HG02678 (cell line): ENCODE data around the gene PSMD7.

Experiments used
- ATAC-seq: cut with Tn5 transposase; IDR thresholded peaks from one replicate; pipeline ENCODE4 v1.9.1; 2021; ENCODE audit warnings: mild to moderate bottlenecking, moderate library complexity; ENCODE audit not compliant: unreplicated experiment

Gene PSMD7

GRCh38 chr16:74296432-74297144, at the start of gene PSMD7:
PSMD7 (plus strand) TSS chr16:74296814; CDS start chr16:74296915, 101 bp downstream.
- ATAC-seq = peak; percentile 94

GRCh38 chr16:74249254-74249653, 47.4 kb upstream of the PSMD7 start:
- ATAC-seq = no peak

GRCh38 chr16:74249846-74250245, 46.8 kb upstream of the PSMD7 start:
- ATAC-seq = no peak

GRCh38 chr16:74252329-74252728, 44.3 kb upstream of the PSMD7 start:
- no peak for ATAC-seq

GRCh38 chr16:74253161-74253938, 43.3 kb upstream of the PSMD7 start:
- no peak for ATAC-seq

- no peak for ATAC-seq
These were observed 39.6 kb upstream of the PSMD7 start for GRCh38 chr16:74257061-74257460.

- ATAC-seq = no peak
These were observed 35.5 kb upstream of the PSMD7 start for GRCh38 chr16:74261068-74261467.

GRCh38 chr16:74264811-74265210, 31.8 kb upstream of the PSMD7 start:
- ATAC-seq = no peak

- ATAC-seq = no peak
These were observed 28.2 kb upstream of the PSMD7 start for GRCh38 chr16:74268372-74268782.

- no peak for ATAC-seq
These were observed 24.7 kb upstream of the PSMD7 start for GRCh38 chr16:74271872-74272271.

GRCh38 chr16:74275031-74275636, 21.5 kb upstream of the PSMD7 start:
- ATAC-seq = no peak

GRCh38 chr16:74275711-74276110, 20.9 kb upstream of the PSMD7 start:
- ATAC-seq = no peak

GRCh38 chr16:74277974-74278373, 18.6 kb upstream of the PSMD7 start:
- ATAC-seq = no peak

GRCh38 chr16:74279266-74279665, 17.3 kb upstream of the PSMD7 start:
- ATAC-seq = no peak

GRCh38 chr16:74279805-74280204, 16.8 kb upstream of the PSMD7 start:
- no peak for ATAC-seq

- no peak for ATAC-seq
These were observed 16.2 kb upstream of the PSMD7 start for GRCh38 chr16:74280448-74280847.

GRCh38 chr16:74281300-74281699, 15.3 kb upstream of the PSMD7 start:
- ATAC-seq = no peak

GRCh38 chr16:74283716-74284115, 12.9 kb upstream of the PSMD7 start:
- ATAC-seq = no peak

GRCh38 chr16:74288065-74288464, 8.5 kb upstream of the PSMD7 start:
- ATAC-seq = no peak

GRCh38 chr16:74290356-74290755, 6.3 kb upstream of the PSMD7 start:
- no peak for ATAC-seq

GRCh38 chr16:74291176-74291575, 5.4 kb upstream of the PSMD7 start:
- no peak for ATAC-seq
